ENCODE measurements around the gene C12orf76. TPM values are rescaled to one million over a fixed set of nuclear protein-coding genes. Genes with fewer than 3 reads are reported as not detected.
"Not testable (repeated sequence)": the region's sequence is repeated elsewhere in the genome, so short reads cannot be mapped to it uniquely, and the experiment has no call there.

C12orf76 gene
- total RNA-seq, 3 donors from 2014 or later: 16.0 to 19.3 (median 18.1) TPM

- Histone ChIP-seq H3K4me3 (no peak overlapping the region), H3K4me1 (peaks cover 0 to 4% of the 10 kb centered on the region in 2 donors), H3K36me3 (no peaks in the 10 kb centered on the region), H3K27me3 (no peaks in the 10 kb centered on the region), H3K27ac (no peak overlapping the region), H3K9me3 (no peaks in the 10 kb centered on the region)
- DNase-seq (ENCODE audit: low spot score in 2 of 2): no peak
- no peak for TF ChIP-seq POLR2AphosphoS5 (IDR thresholded peaks at IDR 0.05)
- TF ChIP-seq POLR2A (IDR thresholded peaks at IDR 0.05): no peak
- TF ChIP-seq CTCF (IDR thresholded peaks at IDR 0.05): no peak
- intact Hi-C loops (cut with DNase I; ENCODE audit: low total_unique reads): no loop called here
Observed at GRCh38 chr12:110071504-110071903, 23.2 kb upstream of the C12orf76 start.

DNA sequence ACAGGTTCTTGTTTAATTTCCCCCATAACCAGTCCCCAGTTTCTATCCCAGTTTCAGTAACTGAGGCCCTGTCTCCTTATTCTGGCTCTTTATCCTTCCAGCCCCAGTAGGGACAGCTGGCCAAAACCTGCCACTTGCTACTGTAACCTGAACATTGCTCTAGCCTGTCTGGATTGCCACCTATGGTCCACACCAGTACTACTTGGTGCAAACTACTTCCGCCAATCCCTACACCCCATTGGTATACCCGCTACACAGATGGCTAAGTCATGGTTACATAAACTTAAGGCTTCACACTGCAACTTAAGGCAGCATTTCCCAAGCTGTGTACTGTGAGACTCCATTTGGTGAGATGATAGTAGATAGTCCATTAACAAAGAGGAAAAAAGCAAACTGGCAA lies 20.3 kb upstream of the C12orf76 start:
- Histone ChIP-seq H3K27me3 (no peaks in the 10 kb centered on the region), H3K9me3 (no peaks in the 10 kb centered on the region), H3K4me3 (no peak overlapping the region), H3K27ac (no peak overlapping the region), H3K4me1 (peaks cover 0 to 4% of the 10 kb centered on the region in 2 donors), H3K36me3 (no peaks in the 10 kb centered on the region)
- DNase-seq (ENCODE audit: low spot score in 2 of 2): no peak
- TF ChIP-seq POLR2AphosphoS5 (IDR thresholded peaks at IDR 0.05) (no peak), CTCF (IDR thresholded peaks at IDR 0.05) (no peak), POLR2A (IDR thresholded peaks at IDR 0.05) (no peak)
- intact Hi-C loops (cut with DNase I; ENCODE audit: low total_unique reads): no loop called here

DNA sequence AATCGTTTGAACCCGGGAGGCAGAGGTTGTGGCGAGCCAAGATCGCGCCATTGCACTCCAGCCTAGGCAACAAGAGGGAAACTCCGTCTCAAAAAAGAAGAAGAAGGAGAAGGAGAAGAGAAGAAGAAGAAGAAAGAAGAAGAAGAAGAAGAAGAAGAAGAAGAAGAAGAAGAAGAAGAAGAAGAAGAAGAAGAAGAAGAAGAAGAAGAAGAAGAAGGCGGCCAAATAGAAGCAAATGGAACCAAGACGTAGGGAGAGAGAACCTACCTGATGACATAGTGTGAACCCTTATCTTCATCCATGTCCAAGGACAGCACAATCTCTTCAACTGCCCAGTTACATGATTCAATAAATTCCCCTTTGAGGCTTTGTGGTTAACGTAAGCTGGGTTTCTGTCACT lies 19.8 kb upstream of the C12orf76 start:
- intact Hi-C loops (cut with DNase I; ENCODE audit: low total_unique reads): not testable (repeated sequence)

DNA sequence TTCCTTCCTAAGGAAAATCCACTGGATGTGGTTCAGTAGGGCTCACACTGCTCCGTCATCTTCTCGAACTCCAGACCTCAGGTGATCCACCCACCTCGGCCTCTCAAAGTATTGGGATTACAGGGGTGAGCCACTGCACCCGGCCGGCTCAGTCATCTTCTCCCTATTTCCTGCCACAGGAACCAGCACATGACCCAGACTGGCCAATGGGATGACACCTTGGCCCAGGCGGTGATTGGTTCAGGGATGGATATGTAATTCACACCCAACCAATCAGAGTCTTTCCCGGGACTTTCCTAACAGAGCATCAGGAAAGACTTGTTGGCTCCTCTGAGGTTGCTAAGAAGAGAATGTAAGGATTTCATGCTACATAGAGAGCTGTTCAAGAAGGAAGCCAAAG lies 19.2 kb upstream of the C12orf76 start:
- Histone ChIP-seq H3K9me3 (no peaks in the 10 kb centered on the region), H3K27me3 (no peaks in the 10 kb centered on the region), H3K27ac (no peak overlapping the region), H3K4me1 (no peaks in the 10 kb centered on the region), H3K36me3 (no peaks in the 10 kb centered on the region), H3K4me3 (no peak overlapping the region)
- intact Hi-C loops (cut with DNase I; ENCODE audit: low total_unique reads): no loop called here
- no peak for DNase-seq (ENCODE audit: low spot score in 2 of 2)
- TF ChIP-seq POLR2A (IDR thresholded peaks at IDR 0.05): no peak
- TF ChIP-seq CTCF (IDR thresholded peaks at IDR 0.05): no peak
- TF ChIP-seq POLR2AphosphoS5 (IDR thresholded peaks at IDR 0.05): no peak

More for the DNA sequence above, 19.8 kb upstream of the C12orf76 start:
- not testable (repeated sequence) for DNase-seq (ENCODE audit: low spot score in 2 of 2); H3K9me3 ChIP-seq; H3K27ac ChIP-seq; H3K27me3 ChIP-seq; H3K4me1 ChIP-seq; H3K36me3 ChIP-seq; H3K4me3 ChIP-seq

DNA sequence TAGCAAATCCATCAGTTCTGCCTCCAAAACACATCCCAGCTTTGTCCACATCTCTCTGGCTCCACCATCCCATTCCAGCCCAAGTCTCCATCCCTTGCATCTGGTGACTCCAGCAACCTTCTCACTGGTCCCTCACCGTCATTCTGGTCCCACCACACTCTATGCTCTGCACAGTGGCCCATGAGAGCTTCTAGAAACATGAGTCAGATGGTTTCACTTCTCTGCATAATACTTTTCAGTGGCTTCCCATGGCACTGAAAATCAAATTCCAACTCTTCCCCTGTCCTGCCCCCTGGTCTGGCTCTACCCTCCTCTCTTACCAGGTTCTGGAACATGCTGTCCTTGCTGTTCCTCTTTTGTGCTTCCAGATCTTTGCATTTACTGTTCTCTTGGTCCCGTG lies 17.2 kb upstream of the C12orf76 start:
- Histone ChIP-seq H3K4me1 (no peaks in the 10 kb centered on the region), H3K9me3 (no peaks in the 10 kb centered on the region), H3K36me3 (no peaks in the 10 kb centered on the region), H3K27ac (no peak overlapping the region), H3K27me3 (no peaks in the 10 kb centered on the region), H3K4me3 (no peak overlapping the region)
- intact Hi-C loops (cut with DNase I; ENCODE audit: low total_unique reads): no loop called here
- TF ChIP-seq POLR2A (IDR thresholded peaks at IDR 0.05): no peak
- no peak for TF ChIP-seq CTCF (IDR thresholded peaks at IDR 0.05)
- no peak for TF ChIP-seq POLR2AphosphoS5 (IDR thresholded peaks at IDR 0.05)
- no peak for DNase-seq (ENCODE audit: low spot score in 2 of 2)

DNA sequence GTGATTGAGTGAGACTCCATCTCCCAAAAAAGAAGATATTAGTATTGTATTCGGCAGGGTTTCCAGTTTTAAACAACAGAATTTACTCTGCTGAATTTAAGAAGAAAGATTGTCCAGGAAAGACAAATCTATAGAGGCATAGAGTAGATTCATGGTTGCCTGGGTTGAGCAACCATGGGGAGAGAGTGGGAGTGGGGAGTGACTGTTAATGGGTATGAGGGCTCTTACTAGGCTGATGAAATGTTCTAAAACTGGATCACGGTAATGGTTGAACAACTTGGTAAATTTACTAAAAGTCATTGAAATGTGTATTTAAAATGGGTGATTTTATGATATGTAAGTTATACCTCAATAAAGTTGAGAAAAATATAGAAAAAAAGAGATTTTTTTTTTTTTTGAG lies 13.9 kb upstream of the C12orf76 start:
- Histone ChIP-seq H3K27ac (no peak overlapping the region), H3K9me3 (no peaks in the 10 kb centered on the region), H3K4me1 (no peaks in the 10 kb centered on the region), H3K27me3 (no peaks in the 10 kb centered on the region), H3K36me3 (no peaks in the 10 kb centered on the region), H3K4me3 (no peak overlapping the region)
- DNase-seq (ENCODE audit: low spot score in 2 of 2): no peak
- no peak for TF ChIP-seq POLR2A (IDR thresholded peaks at IDR 0.05)
- intact Hi-C loops (cut with DNase I; ENCODE audit: low total_unique reads): no loop called here

Measured in breast epithelium (tissue), 4 donors.